H1 (cell line): ENCODE results near the gene RENBP.

ENCODE experiments used
- ATF3 ChIP-seq: IDR thresholded peaks from 2 replicates; pipeline ENCODE4 v1.6.1; 2011; ENCODE audit warnings: low read depth, mild to moderate bottlenecking, low read length; ENCODE audit not compliant: insufficient read depth
- BRCA1 ChIP-seq: IDR thresholded peaks from 2 replicates; pipeline ENCODE4 v1.6.1; 2012; ENCODE audit warnings: low read depth, low read length, improper control_type of control experiment
- CREB1 ChIP-seq: IDR thresholded peaks from 2 replicates; pipeline ENCODE4 v1.6.1; 2012; ENCODE audit warnings: inconsistent platforms
- CTCF ChIP-seq, 3 experiments: IDR thresholded peaks; 1 replicate in 2 of 3; 2 replicates in 1 of 3; pipeline versions ENCODE4 v1.5.1 to v1.6.1; 2011; ENCODE audit warnings: low read length in 3 of 3, mild to moderate bottlenecking in 3 of 3, inconsistent platforms in 2 of 3, low read depth in 1 of 3, moderate library complexity in 1 of 3; ENCODE audit not compliant: insufficient read depth in 1 of 3; ENCODE audit errors: control extremely low read depth in 1 of 3
- EGR1 ChIP-seq: IDR thresholded peaks from 2 replicates; pipeline ENCODE4 v1.6.1; 2011; ENCODE audit warnings: low read depth, low read length, borderline replicate concordance
- EP300 ChIP-seq, 2 experiments: IDR thresholded peaks; 1 replicate in 1 of 2; 2 replicates in 1 of 2; pipeline ENCODE4 v1.6.1; 2011 to 2012; ENCODE audit warnings: low read depth in 2 of 2, low read length in 2 of 2, mild to moderate bottlenecking in 2 of 2, borderline replicate concordance in 1 of 2, inconsistent platforms in 1 of 2, moderate library complexity in 1 of 2
- EZH2 ChIP-seq: fragments of 200-600 bp; sonication (generic); IDR thresholded peaks from 2 replicates; pipeline ENCODE4 v1.7.1; 2012; ENCODE audit warnings: low read depth, mild to moderate bottlenecking, moderate library complexity, low read length, inconsistent platforms; ENCODE audit not compliant: severe bottlenecking
- JUND ChIP-seq: IDR thresholded peaks from 2 replicates; pipeline ENCODE4 v1.6.1; 2011; ENCODE audit warnings: mild to moderate bottlenecking, improper control_type of control experiment, low read length
- MAX ChIP-seq: IDR thresholded peaks from 2 replicates; pipeline ENCODE4 v1.6.1; 2012; ENCODE audit warnings: inconsistent platforms
- POLR2A ChIP-seq, 2 experiments: IDR thresholded peaks; 1 replicate in 1 of 2; 2 replicates in 1 of 2; pipeline ENCODE4 v1.6.1; 2011; ENCODE audit warnings: low read depth in 2 of 2, low read length in 2 of 2, mild to moderate bottlenecking in 2 of 2; ENCODE audit errors: control extremely low read depth in 1 of 2
- POLR2AphosphoS5 ChIP-seq: IDR thresholded peaks from 2 replicates; pipeline ENCODE4 v1.6.1; 2011; ENCODE audit warnings: low read depth, low read length
- TAF1 ChIP-seq: IDR thresholded peaks from 2 replicates; pipeline ENCODE4 v1.6.1; 2011; ENCODE audit warnings: mild to moderate bottlenecking, low read depth, low read length
- ZNF274 ChIP-seq: IDR thresholded peaks from 2 replicates; pipeline ENCODE4 v1.7.0; 2012; ENCODE audit warnings: low read length, borderline replicate concordance; ENCODE audit errors: extremely low read depth
- TF ChIP-seq, protein P1 (sequence below): IDR thresholded peaks from 2 replicates; pipeline ENCODE4 v1.6.1; 2011; ENCODE audit warnings: low read length, improper control_type of control experiment

GRCh38 chrX:153928846-153929245, 15.6 kb downstream of the RENBP start:
- TF ChIP-seq MAX, result no peak
- TF ChIP-seq TAF1, result no peak
- TF ChIP-seq CTCF (IDR thresholded peaks at IDR 0.05; ENCODE audit: control extremely low read depth in 1 of 3, insufficient read depth in 1 of 3, low read depth in 1 of 3, low read length in 3 of 3), result no peak
- TF ChIP-seq JUND, result no peak
- TF ChIP-seq POLR2A (IDR thresholded peaks at IDR 0.05; ENCODE audit: control extremely low read depth in 1 of 2, low read depth in 2 of 2, low read length in 2 of 2), result no peak
- no peak for TF ChIP-seq EP300 (IDR thresholded peaks at IDR 0.05; ENCODE audit: borderline replicate concordance in 1 of 2, low read depth in 2 of 2, low read length in 2 of 2)
- TF ChIP-seq EGR1, result no peak
- no peak for TF ChIP-seq ZNF274
- no peak for TF ChIP-seq POLR2AphosphoS5
- TF ChIP-seq CREB1, result no peak
- no peak for TF ChIP-seq EZH2
- no peak for TF ChIP-seq ATF3
- TF ChIP-seq BRCA1, result no peak
- TF ChIP-seq, protein P1, sequence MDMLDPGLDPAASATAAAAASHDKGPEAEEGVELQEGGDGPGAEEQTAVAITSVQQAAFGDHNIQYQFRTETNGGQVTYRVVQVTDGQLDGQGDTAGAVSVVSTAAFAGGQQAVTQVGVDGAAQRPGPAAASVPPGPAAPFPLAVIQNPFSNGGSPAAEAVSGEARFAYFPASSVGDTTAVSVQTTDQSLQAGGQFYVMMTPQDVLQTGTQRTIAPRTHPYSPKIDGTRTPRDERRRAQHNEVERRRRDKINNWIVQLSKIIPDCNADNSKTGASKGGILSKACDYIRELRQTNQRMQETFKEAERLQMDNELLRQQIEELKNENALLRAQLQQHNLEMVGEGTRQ, result no peak
